Activated effector memory CD4-positive, alpha-beta T cell treated with Interleukin-2 at 50 U/mL for 16 hours (primary cell): ENCODE data around the gene EPHB2.

ENCODE experiments used
- DNase-seq: peaks from one replicate; pipeline ENCODE4 v3.0.0-alpha.2; 2020

EPHB2 gene

GRCh38 chr1:22782406-22782805, 71.8 kb downstream of the EPHB2 start:
- DNase-seq = no peak

- DNase-seq = no peak
Measured at GRCh38 chr1:22784317-22784716, 73.7 kb downstream of the EPHB2 start.

- DNase-seq = no peak
Measured at GRCh38 chr1:22784737-22785136, 74.1 kb downstream of the EPHB2 start.

- DNase-seq = no peak
Measured at GRCh38 chr1:22786101-22786500, 75.5 kb downstream of the EPHB2 start.

- DNase-seq = no peak
Measured at GRCh38 chr1:22786719-22787489, 76.3 kb downstream of the EPHB2 start.

- no peak for DNase-seq
Measured at GRCh38 chr1:22787636-22788035, 77.0 kb downstream of the EPHB2 start.

GRCh38 chr1:22788254-22788661, 77.6 kb downstream of the EPHB2 start:
- DNase-seq = no peak

GRCh38 chr1:22789356-22789994, 78.8 kb downstream of the EPHB2 start:
- no peak for DNase-seq

GRCh38 chr1:22790232-22791008, 79.8 kb downstream of the EPHB2 start:
- no peak for DNase-seq

GRCh38 chr1:22791831-22792347, 81.2 kb downstream of the EPHB2 start:
- DNase-seq = no peak

- no peak for DNase-seq
Measured at GRCh38 chr1:22792396-22793160, 81.9 kb downstream of the EPHB2 start.

GRCh38 chr1:22793647-22794046, 83.0 kb downstream of the EPHB2 start:
- DNase-seq = no peak

- DNase-seq = no peak
Measured at GRCh38 chr1:22794647-22795365, 84.2 kb downstream of the EPHB2 start.

- DNase-seq = no peak
Measured at GRCh38 chr1:22795366-22795714, 84.7 kb downstream of the EPHB2 start.

GRCh38 chr1:22796642-22797041, 86.0 kb downstream of the EPHB2 start:
- no peak for DNase-seq

GRCh38 chr1:22798083-22798482, 87.4 kb downstream of the EPHB2 start:
- DNase-seq = no peak

- no peak for DNase-seq
Measured at GRCh38 chr1:22799971-22800370, 89.3 kb downstream of the EPHB2 start.

GRCh38 chr1:22800629-22801028, 90.0 kb downstream of the EPHB2 start:
- DNase-seq = no peak

- DNase-seq = no peak
Measured at GRCh38 chr1:22801347-22801746, 90.7 kb downstream of the EPHB2 start.

- DNase-seq = no peak
Measured at GRCh38 chr1:22801761-22802160, 91.1 kb downstream of the EPHB2 start.

- no peak for DNase-seq
Measured at GRCh38 chr1:22803833-22804232, 93.2 kb downstream of the EPHB2 start.

GRCh38 chr1:22804406-22804805, 93.8 kb downstream of the EPHB2 start:
- no peak for DNase-seq
